PC-3 (cell line): ENCODE measurements around the gene HYAL1. TPM values are rescaled to one million over a fixed set of nuclear protein-coding genes. Genes with fewer than 3 reads are reported as not detected.

Source experiments
- ATAC-seq: fragments of 200-7000 bp; cut with Tn5 transposase; 2 replicates; pipeline ENCODE4 v1.9.1; 2020; ENCODE audit warnings: mild to moderate bottlenecking, moderate library complexity
- BruUV-seq: library from RNA; stranded (reverse); fragments of 400-500 nt; replicated peaks from 2 replicates; lab custom pipeline; 2021; lab: Mats Ljungman, UMichigan
- CTCF ChIA-PET: fragments of 300-600 bp; sonication (Branson Sonifier 250); formaldehyde crosslinking; loops from one replicate; lab custom pipeline; 2022; ENCODE audit warnings: antibody characterized with exemption; lab: Charles Lee
- POLR2A ChIA-PET: fragments of 300-600 bp; sonication (Branson Sonifier 250); formaldehyde crosslinking; loops from one replicate; lab custom pipeline; 2022; ENCODE audit warnings: antibody characterized with exemption; ENCODE audit not compliant: unreplicated experiment; lab: Charles Lee
- DNase-seq: peaks from one replicate; pipeline ENCODE4 v3.0.0-alpha.2; 2015
- H2AFZ ChIP-seq: fragments of 300-600 bp; sonication (generic); 2 replicates; pipeline ENCODE4 v1.6.0; 2016; ENCODE audit warnings: antibody characterized with exemption, low read length
- H3F3A ChIP-seq: fragments of 300-600 bp; sonication (generic); one replicate; pipeline ENCODE4 v1.6.0; 2017; ENCODE audit warnings: antibody characterized with exemption, low read length, control low read depth, mild to moderate bottlenecking; ENCODE audit not compliant: unreplicated experiment
- H3K27ac ChIP-seq: fragments of 300-600 bp; sonication (generic); 2 replicates; pipeline ENCODE4 v1.5.1; 2016; ENCODE audit warnings: mild to moderate bottlenecking, low read length
- H3K27me3 ChIP-seq: fragments of 300-600 bp; sonication (generic); 2 replicates; pipeline ENCODE4 v1.6.1; 2016; ENCODE audit warnings: low read length, mixed read lengths
- H3K36me3 ChIP-seq: fragments of 300-600 bp; sonication (generic); 2 replicates; pipeline ENCODE4 v1.6.1; 2016; ENCODE audit warnings: low read depth, mixed run types, low read length, mixed read lengths
- H3K4me1 ChIP-seq: fragments of 300-600 bp; sonication (generic); 2 replicates; pipeline ENCODE4 v1.5.1; 2016; ENCODE audit warnings: low read length; ENCODE audit not compliant: insufficient read depth
- H3K4me2 ChIP-seq: fragments of 300-600 bp; sonication (generic); 2 replicates; pipeline ENCODE4 v1.6.0; 2016; ENCODE audit warnings: low read length
- H3K4me3 ChIP-seq: fragments of 300-600 bp; sonication (generic); 2 replicates; pipeline ENCODE4 v1.5.1; 2016; ENCODE audit warnings: mild to moderate bottlenecking, low read length, mixed read lengths
- H3K79me2 ChIP-seq: fragments of 300-600 bp; sonication (generic); 2 replicates; pipeline ENCODE4 v1.6.1; 2017; ENCODE audit warnings: low read length, mixed read lengths
- H3K9ac ChIP-seq: fragments of 300-600 bp; sonication (generic); 2 replicates; pipeline ENCODE4 v1.6.0; 2016; ENCODE audit warnings: mild to moderate bottlenecking, low read length
- H3K9me2 ChIP-seq: fragments of 300-600 bp; sonication (generic); replicated peaks from 2 replicates; pipeline ENCODE4 v1.6.1; 2016; ENCODE audit warnings: mixed run types, low read length, mixed read lengths
- H3K9me3 ChIP-seq: fragments of 300-600 bp; sonication (generic); 2 replicates; pipeline ENCODE4 v1.6.1; 2016; ENCODE audit warnings: low read length, mixed read lengths
- H4K20me1 ChIP-seq: fragments of 300-600 bp; sonication (generic); 2 replicates; pipeline ENCODE4 v1.6.1; 2016; ENCODE audit warnings: low read length, mixed read lengths
- CTCF ChIP-seq: fragments of 300-600 bp; sonication (generic); conservative IDR thresholded peaks from 2 replicates; pipeline ENCODE4 v1.5.1; 2017; ENCODE audit warnings: antibody characterized with exemption, low read depth, mild to moderate bottlenecking, low read length
- EZH2 ChIP-seq: fragments of 300-600 bp; sonication (generic); IDR thresholded peaks from one replicate; pipeline ENCODE4 v1.6.1; 2017; ENCODE audit warnings: antibody characterized with exemption, mild to moderate bottlenecking, low read length; ENCODE audit not compliant: unreplicated experiment
- EZH2phosphoT487 ChIP-seq: fragments of 300-600 bp; sonication (generic); IDR thresholded peaks from 2 replicates; pipeline ENCODE4 v1.6.1; 2018; ENCODE audit warnings: mild to moderate bottlenecking, antibody characterized with exemption, low read length, borderline replicate concordance
- intact Hi-C: fragments of 100-400 bp; cut with micrococcal nuclease; formaldehyde crosslinking; loops from 2 replicates; pipeline ENCODE4 v1.9.0; 2023
- total RNA-seq: library from RNA; depleted of rRNA; stranded (reverse); fragments of >200 nt; gene quantifications from 2 replicates; pipeline ENCODE4 v1.2.3, GENCODE V29; 2014

The HYAL1 gene
- total RNA-seq, 1 experiment from 2014 or later, result 1.3 TPM

GRCh38 chr3:50295553-50296431 is 7.6 kb downstream of the HYAL1 start:
- H3K27me3 ChIP-seq, result no peaks in the 10 kb centered on the region
- no peak overlapping the region for H3K4me2 ChIP-seq
- DNase-seq (no peak), ATAC-seq (no peak)
- no peak overlapping the region for H2AFZ ChIP-seq
- H3K27ac ChIP-seq, result no peak overlapping the region
- ChIA-PET POLR2A (no interaction called here), CTCF (no interaction called here)
- BruUV-seq, result no TSS peak
- no peak overlapping the region for H3K9ac ChIP-seq
- TF ChIP-seq CTCF (no peak), EZH2 (no peak)
- no peaks in the 10 kb centered on the region for H4K20me1 ChIP-seq
- intact Hi-C loops, result no loop called here
- peaks cover 28% of the 10 kb centered on the region for H3K79me2 ChIP-seq
- H3K9me3 ChIP-seq, result no peaks in the 10 kb centered on the region
- no peaks in the 10 kb centered on the region for H3K36me3 ChIP-seq
- no peaks in the 10 kb centered on the region for H3F3A ChIP-seq
- no peaks in the 10 kb centered on the region for H3K9me2 ChIP-seq
- H3K4me3 ChIP-seq, result no peak overlapping the region
- H3K4me1 ChIP-seq, result peaks cover 26% of the 10 kb centered on the region

- H2AFZ ChIP-seq, result no peak overlapping the region
- H3K27me3 ChIP-seq, result no peaks in the 10 kb centered on the region
- no peak for DNase-seq
- ATAC-seq, result no peak
- no TSS peak for BruUV-seq
- ChIA-PET POLR2A (no interaction called here), CTCF (no interaction called here)
- no peak overlapping the region for H3K4me3 ChIP-seq
- no peak overlapping the region for H3K27ac ChIP-seq
- TF ChIP-seq EZH2phosphoT487 (no peak), CTCF (no peak), EZH2 (no peak)
- H3K9me2 ChIP-seq, result no peaks in the 10 kb centered on the region
- no peaks in the 10 kb centered on the region for H3K9me3 ChIP-seq
- peaks cover 17% of the 10 kb centered on the region for H3K4me1 ChIP-seq
- no peak overlapping the region for H3K4me2 ChIP-seq
- peaks cover 36% of the 10 kb centered on the region for H3K79me2 ChIP-seq
- peaks cover 9% of the 10 kb centered on the region for H3K36me3 ChIP-seq
- H4K20me1 ChIP-seq, result no peaks in the 10 kb centered on the region
- no peak overlapping the region for H3K9ac ChIP-seq
- intact Hi-C loops, result no loop called here
- H3F3A ChIP-seq, result peaks cover 4% of the 10 kb centered on the region
Measured at GRCh38 chr3:50294492-50295403, 8.6 kb downstream of the HYAL1 start.
